HG02970 (cell line): ENCODE measurements around the gene MED10.

Experiments
- ATAC-seq: cut with Tn5 transposase; IDR thresholded peaks from one replicate; pipeline ENCODE4 v1.9.1; 2021; ENCODE audit warnings: mild to moderate bottlenecking, moderate library complexity, moderate number of reproducible peaks; ENCODE audit not compliant: unreplicated experiment, low FRiP score

The MED10 gene

DNA sequence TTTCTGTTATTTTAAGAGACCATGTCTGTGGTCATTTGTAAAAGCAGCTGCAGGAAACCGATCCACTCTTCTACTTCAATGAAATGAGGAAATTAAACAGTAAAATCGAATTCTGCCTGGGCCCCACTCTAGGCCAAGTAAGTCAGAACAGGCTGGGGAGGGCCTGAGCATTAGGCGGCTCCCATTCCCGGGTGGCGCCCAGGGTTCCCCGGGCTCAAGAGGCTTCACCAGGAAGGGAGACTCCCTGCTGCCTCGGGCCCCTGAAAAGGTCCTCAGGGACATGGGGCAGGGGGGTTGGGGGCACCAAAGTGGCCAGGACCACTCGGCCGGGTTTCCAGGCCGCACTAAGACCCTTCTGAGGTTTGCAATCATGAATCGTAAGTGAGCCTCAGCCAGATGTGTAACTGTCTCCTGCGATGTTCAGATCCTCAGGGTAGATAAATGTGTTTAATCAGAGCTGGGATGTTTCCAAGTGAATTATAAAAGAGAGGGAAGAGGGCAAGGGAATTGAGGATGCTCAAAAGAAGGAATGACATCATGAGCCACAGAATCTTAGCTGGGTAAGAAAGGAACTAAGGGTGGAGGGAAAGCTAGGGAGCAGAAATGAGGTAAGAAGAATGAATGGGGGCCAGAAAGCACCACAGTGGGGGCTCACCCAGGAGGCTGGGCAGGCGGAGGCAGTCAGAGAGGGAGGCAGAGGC is 24.6 kb downstream of the MED10 start:
- ATAC-seq, result no peak

DNA sequence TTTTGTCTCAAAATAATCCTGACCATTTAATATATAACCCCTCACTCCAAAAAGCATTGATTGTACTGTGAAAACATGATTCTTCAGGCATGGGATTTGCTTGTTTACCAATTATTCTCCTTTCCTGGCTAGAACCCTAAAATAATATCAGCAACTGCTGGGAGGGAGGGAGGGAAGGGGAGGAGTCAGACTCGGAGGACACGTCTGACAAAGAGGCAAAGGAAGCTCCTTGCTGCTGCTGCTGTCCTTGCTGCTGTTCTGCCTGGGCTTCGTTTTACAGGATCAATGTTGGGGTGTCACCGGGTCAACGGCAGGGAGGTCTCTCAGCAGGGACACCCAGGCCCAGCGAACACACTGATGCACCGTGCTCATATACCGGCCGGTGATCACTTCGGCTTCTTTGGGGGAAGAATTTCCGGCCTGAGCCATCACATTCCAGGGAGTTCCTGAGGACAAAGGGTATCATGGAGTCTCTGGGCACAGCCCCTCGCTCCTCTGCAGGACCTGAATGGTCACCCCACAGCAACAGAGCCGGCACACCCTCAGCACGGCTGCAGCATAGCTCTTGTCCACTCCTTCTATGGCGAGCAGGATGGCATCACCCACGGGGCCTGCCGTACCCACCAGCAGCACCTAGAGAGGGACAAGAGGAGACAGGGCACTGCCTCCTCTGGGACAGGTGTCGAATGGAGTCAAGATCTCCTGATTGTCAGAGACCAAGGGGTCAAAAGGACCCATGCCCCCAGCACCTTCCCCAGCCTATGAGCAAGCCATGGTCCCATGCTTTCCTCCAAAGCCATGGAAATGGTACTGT is 27.9 kb downstream of the MED10 start:
- ATAC-seq, result no peak

DNA sequence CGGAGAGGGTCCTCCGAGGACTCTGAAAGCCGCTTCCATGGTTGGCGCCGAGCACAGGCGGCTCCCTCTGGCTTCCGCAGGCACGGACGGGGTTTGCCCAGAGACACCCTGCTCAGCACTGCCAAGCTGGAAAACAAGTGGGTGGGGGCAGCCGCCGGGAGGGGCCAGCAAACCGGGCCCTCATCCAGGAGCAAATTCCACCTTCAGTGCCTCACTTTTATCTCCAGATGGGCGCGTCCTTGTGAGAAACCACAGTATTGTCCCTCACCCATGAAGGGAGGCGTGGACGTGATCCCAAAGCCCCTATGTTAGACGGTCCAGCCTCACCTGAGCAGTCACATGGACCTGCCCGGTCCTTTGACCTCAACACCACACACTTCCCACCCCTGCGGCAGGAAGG is 29.0 kb downstream of the MED10 start:
- no peak for ATAC-seq

DNA sequence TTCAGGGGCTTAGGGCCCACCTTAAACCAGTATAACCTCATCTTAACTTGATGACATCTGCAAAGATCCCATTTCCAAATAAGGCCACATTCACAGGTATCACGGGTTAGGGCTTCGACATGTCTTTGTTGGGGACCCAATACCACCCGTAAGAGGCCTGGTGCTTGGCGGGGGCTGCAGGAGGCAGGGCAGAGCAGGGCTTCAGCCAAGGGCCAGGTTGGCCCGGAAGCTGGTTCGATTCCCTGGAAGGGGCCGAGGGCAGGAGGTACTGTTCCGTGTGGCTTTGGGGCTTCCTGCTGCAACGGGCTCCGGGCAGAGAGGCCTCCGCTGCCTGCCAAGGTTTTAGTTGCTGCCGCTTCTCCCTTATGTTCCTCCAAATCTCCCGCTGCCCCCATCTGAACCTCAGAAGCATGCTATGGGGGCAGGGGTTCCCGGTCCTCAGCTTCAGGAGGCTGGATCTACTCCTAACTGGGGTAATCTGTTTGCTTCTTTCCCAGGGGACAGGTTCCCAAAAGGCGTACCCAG is 29.8 kb downstream of the MED10 start:
- no peak for ATAC-seq

DNA sequence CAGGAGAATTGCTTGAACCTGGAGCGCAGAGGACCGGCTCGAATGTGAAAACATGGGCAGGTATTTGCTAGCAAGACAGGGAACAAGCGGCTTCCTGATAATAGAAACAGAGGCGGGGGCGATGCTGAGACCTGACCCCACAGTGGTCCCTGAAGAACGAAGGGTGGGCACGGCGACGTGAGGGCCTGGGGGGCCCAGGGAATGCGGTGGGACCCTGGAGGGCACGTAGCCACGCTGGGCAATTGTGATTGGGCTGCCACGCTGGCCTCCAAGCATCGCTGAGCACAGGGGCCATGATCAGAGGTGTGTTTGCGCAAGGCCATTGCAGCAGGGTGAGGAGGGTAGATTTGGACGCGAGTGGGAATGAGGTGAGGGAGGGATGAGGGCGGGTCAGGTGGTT is 30.7 kb downstream of the MED10 start:
- no peak for ATAC-seq

DNA sequence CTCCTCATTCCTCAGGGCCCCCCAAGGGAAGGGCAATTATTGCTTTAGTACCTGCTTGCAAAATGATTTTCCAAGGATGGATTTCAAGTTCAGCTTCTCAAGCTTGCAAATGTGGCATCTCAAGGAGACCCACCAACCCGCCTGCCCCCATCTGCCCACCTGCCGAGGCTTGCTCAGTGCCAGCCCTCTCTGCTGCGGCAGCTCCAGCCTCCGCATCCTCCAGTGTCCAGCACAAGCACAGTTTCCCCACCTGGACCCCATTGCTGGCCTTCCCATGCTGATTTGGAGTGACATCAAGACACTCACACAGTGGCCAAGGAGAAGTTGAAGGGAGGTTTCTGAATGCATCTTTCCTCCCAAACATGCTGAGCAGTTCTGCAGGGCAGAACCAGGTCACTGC is 31.2 kb downstream of the MED10 start:
- ATAC-seq, result no peak

DNA sequence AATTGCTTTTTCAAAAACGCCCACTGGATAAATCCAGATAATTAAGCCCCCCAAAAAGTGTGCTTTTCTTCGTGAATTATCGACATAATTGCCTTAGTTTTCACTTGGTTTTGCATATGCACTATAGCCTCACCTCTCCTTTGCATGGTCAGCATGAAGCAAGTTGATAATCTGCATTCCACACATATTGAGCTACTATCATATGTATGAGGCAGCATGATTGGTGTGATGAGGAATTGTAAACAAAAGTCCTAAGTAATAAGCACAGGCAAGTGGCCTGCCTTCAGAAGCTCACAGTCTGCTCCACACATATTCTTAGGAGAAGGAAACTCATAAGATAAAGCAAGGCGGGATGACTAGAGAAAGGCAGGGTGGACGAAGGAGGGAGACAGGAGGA is 33.8 kb downstream of the MED10 start:
- no peak for ATAC-seq

DNA sequence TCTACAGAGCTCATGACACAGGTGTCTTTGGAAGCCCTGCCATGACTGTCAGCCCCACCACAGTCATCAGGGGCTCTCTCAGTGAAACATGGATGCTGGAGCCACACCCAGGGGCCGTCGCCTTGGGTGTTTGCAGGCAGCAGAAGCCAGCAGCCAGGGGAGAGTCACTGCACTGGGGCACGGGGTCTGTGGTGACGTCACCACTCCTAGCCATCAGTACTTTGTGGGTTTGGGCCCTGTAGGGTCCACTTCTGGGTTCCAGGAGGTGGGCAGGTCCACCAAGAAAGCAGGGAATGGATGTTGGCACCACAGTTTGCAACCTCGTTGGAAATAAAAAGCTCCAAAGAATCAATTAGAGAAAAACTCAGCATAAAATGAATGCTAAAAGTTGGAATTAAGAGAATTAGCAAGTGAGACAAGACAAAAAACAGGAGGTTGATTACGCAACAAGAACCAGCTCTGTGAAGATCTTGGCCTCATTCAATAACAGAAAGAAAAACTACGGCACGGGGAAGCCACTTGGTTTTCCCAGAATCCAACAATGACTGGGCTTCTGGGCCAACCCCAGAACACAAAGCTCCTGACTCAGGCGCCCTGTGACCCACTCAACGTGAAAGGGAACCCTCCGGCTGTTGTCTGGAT is 34.3 kb downstream of the MED10 start:
- no peak for ATAC-seq

DNA sequence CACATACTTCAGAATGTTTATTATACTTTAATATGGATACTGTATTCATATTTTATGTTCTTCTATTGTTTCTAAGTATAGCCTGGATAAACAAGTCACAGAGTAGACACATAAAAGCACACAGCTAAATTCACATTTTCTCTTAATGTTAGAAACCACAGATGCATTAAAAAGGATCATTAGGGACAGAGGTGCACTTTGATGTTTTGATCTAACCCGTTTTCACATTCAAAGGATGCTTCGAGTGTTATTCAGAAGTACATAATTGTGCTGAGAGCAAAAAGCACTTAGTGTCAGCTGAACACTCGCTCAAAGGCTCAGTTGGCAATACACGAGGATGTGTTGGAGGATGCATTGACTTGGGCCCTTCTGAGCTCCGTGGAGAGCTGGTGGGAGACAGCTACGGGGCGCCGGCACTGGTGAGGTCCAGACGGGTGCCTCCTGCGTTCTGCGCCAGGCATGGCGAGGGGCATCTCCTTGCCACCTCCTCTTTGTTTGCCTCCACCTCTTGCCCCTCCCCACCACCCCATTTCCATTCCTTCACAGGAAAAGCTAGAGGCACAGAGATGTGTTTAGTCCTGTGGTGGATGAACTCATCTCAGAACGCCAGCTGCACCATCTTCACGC is 35.5 kb downstream of the MED10 start:
- ATAC-seq, result no peak

DNA sequence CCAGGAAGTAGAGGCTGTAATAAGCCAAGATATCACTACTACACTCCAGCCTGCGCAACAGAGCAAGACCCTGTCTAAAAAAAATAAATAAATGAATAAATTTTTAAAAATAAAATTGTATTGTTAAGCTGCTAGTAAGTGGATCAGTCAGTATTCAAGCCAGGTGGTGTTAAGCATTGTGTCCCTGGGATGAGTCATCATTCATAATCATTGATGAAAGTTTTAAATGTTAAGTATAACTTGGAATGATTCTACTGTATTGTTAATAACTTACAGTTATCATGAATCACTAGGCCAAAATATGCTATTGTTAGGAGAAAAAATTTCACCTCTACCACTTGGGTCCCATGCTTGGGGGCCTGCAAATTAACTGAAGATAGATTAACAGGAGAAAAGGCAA is 38.2 kb downstream of the MED10 start:
- no peak for ATAC-seq

DNA sequence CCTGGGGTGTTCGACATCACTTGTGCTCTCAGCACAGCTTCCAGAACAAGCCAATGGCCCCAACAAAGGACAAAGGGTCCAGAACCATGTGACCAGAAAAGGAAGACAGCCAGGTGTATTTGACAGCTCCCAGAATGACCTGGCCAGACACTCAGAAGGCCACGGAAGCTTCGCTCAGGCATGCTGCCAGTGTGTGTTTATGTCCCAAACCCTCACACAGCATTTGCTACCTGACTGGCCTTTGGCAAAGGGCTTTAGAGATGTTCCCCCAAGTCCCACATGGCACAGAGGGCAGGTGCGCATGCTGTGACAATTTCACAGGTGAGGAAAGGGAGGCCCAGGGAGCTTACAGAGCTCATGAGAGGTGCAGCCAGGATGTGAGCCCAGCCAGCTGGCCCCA is 39.5 kb downstream of the MED10 start:
- ATAC-seq, result no peak

DNA sequence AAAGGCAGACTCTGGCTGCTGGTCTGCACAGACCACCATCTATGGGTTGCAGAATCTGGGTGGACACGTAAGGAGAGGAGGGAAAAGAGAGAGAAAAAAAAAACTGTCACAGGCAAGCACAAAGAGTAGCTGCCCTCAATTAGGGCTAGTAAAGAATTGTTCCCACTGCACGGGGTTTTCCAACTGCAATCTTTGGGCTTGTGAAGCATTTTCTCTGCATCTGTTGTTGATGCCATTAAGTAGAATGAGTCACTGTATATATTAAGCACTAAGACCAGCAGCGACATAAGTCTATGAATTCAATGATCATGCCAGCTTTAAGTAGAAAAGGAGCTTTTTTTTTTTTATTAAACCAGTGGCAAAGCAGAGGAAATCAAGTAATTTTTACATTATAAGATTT is 40.2 kb downstream of the MED10 start:
- no peak for ATAC-seq

DNA sequence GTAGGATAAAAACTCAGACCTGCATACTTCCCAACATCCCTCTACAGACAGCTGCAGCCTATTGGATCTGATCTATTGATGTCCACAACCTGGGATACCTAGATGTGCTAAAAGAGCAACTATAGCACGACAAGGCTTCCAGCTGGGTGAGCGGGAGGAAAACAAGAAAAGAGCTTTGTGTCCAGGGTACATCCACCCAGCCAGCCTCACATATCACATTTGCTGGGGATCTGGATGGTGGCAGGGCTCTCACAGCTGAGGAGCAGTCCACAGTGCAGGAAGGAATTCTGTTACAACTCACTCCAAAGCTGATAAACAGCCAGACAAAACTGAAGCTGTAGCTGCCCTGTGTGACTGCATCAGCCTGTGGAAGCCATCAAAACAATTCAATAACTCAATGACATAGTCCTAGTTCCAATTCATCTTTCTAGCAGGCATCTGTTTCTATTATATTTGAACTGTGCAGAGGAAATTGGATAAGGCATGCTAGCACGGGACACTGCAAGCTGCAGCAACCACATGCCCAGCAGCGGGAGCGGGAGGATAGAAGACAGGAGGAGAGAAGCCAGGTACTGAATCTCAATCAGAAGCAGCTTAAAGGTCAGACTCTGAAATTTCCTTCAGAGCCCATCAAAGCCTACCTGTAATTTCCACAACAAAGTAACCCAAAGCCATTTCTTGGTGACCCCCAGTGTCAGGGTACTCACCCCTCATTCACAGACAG is 45.0 kb downstream of the MED10 start:
- no peak for ATAC-seq

DNA sequence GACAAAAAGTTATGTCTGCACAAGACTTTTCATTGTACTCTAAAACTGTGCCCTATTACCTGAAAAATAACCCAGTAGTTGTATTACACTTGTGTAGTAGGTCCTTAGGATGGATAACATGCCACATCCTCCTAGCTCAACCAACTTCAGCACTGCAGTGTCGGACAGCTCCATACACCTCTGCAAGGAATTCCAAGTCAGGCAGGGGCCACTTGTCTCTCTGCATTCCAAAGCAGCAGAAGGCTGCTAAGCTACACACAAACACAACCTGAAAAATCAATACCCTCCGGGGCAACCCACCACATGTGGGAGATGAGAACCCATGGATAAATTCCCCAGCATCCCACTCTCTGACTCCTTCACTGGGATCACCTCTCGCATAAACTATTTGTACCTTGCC is 50.2 kb downstream of the MED10 start:
- ATAC-seq, result no peak

DNA sequence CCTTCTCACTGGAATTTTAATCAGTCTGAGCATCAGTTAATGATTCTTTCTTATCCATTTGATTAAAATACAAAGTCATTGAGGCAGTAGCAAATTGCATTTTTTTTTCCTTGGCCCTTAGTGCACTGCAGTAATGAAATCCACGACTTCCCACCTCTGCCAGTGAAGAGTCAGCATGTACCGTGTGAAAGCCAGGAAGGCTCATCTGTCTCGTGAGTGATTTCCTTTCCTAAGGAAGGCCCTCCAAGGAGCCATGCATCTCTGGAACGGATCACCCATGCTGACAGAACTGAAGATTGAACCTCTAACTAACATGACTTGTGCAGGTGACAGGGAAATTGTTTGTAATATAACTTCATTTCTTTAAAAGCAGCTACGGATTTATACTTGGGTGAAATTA is 51.6 kb downstream of the MED10 start:
- no peak for ATAC-seq

DNA sequence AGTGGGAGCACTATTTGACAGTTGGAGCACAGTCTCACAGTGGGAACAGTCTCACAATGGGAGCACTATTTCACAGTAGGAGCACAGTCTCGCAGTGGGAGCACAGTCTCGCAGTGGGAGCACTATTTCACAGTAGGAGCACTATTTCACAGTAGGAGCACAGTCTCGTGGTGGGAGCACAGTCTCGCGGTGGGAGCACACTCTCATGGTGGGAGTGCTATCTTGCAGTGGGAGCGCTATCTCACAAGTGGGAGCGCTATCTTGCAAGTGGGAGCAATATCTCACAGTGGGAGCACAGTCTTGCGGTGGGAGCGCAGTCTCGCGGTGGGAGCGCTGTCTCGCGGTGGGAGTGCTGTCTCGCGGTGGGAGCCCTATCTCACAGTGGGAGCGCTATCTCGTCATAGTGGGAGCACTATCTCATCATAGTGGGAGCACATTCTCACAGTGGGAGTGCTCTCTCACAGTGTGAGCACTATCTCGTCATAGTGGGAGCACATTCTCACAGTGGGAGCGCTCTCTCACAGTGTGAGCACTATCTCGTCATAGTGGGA is 56.1 kb downstream of the MED10 start:
- no peak for ATAC-seq
